ENCODE measurements around the gene GPR37L1.

GPR37L1 gene

GRCh38 chr1:202162047-202162417, 39.3 kb downstream of the GPR37L1 start:
- DNase-seq (ENCODE audit: low read depth in 1 of 2, low spot score in 1 of 2): peak; percentile 82 to 97
- TF ChIP-seq REST (IDR thresholded peaks at IDR 0.05; ENCODE audit: insufficient replicate concordance, low read depth) (no peak), GABPA (IDR thresholded peaks at IDR 0.05; ENCODE audit: low read depth) (no peak), CTCF (IDR thresholded peaks at IDR 0.05; ENCODE audit: insufficient read depth, low read length) (no peak), SPI1 (IDR thresholded peaks at IDR 0.05; ENCODE audit: borderline replicate concordance, low read depth) (peak; percentile 47; the same call in 1 of the 2 replicates), POLR2AphosphoS5 (IDR thresholded peaks at IDR 0.05; ENCODE audit: low read depth) (peak; percentile 70)
- H3K27me3 ChIP-seq (ENCODE audit: insufficient read depth, poor library complexity, severe bottlenecking): no peaks in the 10 kb centered on the region
- H3K4me3 ChIP-seq (replicated peaks; ENCODE audit: insufficient read depth, low read length): peak overlapping the region; percentile 56
- peak overlapping the region; percentile 97 for H3K27ac ChIP-seq (replicated peaks)

- peak; percentile 61 to 79 for DNase-seq (ENCODE audit: low read depth in 1 of 2, low spot score in 1 of 2)
- TF ChIP-seq SPI1 (IDR thresholded peaks at IDR 0.05; ENCODE audit: borderline replicate concordance, low read depth) (peak; percentile 33; the same call in 1 of the 2 replicates), REST (IDR thresholded peaks at IDR 0.05; ENCODE audit: insufficient replicate concordance, low read depth) (no peak)
- H3K4me3 ChIP-seq (replicated peaks; ENCODE audit: insufficient read depth, low read length): peak overlapping the region; percentile 56; the same call in 1 of the 2 replicates
- no peaks in the 10 kb centered on the region for H3K27me3 ChIP-seq (ENCODE audit: insufficient read depth, poor library complexity, severe bottlenecking)
- peak overlapping the region; percentile 97 for H3K27ac ChIP-seq (replicated peaks)
Measured at GRCh38 chr1:202162418-202163280, 39.9 kb downstream of the GPR37L1 start.

- no peak overlapping the region for H3K4me3 ChIP-seq (replicated peaks; ENCODE audit: insufficient read depth, low read length)
- H3K27ac ChIP-seq (replicated peaks): peak overlapping the region; percentile 97
- no peak for TF ChIP-seq CTCF (IDR thresholded peaks at IDR 0.05; ENCODE audit: insufficient read depth, low read length)
- TF ChIP-seq POLR2AphosphoS5 (IDR thresholded peaks at IDR 0.05; ENCODE audit: low read depth): no peak
- no peak for DNase-seq (ENCODE audit: low read depth in 1 of 2, low spot score in 1 of 2)
- no peaks in the 10 kb centered on the region for H3K27me3 ChIP-seq (ENCODE audit: insufficient read depth, poor library complexity, severe bottlenecking)
Measured at GRCh38 chr1:202163281-202164270, 40.9 kb downstream of the GPR37L1 start.
